ENCODE measurements around the gene CPPED1.
A peak's percentile ranks its signal among the peaks of the same experiment; 100 is the strongest.

CPPED1 gene

GRCh38 chr16:12803203-12804093 is at the start of gene CPPED1 (continued):
- peak; percentile 41; the same call in 1 of the 2 replicates for TF ChIP-seq ZNF37A (tag by site-specific recombination; IDR thresholded peaks at IDR 0.05)
- TF ChIP-seq, protein P1, sequence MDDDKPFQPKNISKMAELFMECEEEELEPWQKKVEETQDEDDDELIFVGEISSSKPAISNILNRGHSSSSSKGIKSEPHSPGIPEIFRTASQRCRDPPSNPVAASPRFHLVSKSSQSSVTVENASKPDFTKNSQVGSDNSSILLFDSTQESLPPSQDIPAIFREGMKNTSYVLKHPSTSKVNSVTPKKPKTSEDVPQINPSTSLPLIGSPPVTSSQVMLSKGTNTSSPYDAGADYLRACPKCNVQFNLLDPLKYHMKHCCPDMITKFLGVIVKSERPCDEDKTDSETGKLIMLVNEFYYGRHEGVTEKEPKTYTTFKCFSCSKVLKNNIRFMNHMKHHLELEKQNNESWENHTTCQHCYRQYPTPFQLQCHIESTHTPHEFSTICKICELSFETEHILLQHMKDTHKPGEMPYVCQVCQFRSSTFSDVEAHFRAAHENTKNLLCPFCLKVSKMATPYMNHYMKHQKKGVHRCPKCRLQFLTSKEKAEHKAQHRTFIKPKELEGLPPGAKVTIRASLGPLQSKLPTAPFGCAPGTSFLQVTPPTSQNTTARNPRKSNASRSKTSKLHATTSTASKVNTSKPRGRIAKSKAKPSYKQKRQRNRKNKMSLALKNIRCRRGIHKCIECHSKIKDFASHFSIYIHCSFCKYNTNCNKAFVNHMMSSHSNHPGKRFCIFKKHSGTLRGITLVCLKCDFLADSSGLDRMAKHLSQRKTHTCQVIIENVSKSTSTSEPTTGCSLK (tag by site-specific recombination; IDR thresholded peaks at IDR 0.05) = no peak
- peak; percentile 38; the same call in 1 of the 2 replicates for TF ChIP-seq SCRT2 (tag by site-specific recombination; IDR thresholded peaks at IDR 0.05)
- TF ChIP-seq ZNF677 (tag by site-specific recombination; IDR thresholded peaks at IDR 0.05) = no peak
- no peak for TF ChIP-seq SCRT1 (tag by site-specific recombination; IDR thresholded peaks at IDR 0.05; ENCODE audit: borderline replicate concordance)
- TF ChIP-seq, protein P2, sequence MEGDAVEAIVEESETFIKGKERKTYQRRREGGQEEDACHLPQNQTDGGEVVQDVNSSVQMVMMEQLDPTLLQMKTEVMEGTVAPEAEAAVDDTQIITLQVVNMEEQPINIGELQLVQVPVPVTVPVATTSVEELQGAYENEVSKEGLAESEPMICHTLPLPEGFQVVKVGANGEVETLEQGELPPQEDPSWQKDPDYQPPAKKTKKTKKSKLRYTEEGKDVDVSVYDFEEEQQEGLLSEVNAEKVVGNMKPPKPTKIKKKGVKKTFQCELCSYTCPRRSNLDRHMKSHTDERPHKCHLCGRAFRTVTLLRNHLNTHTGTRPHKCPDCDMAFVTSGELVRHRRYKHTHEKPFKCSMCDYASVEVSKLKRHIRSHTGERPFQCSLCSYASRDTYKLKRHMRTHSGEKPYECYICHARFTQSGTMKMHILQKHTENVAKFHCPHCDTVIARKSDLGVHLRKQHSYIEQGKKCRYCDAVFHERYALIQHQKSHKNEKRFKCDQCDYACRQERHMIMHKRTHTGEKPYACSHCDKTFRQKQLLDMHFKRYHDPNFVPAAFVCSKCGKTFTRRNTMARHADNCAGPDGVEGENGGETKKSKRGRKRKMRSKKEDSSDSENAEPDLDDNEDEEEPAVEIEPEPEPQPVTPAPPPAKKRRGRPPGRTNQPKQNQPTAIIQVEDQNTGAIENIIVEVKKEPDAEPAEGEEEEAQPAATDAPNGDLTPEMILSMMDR (tag by site-specific recombination; IDR thresholded peaks at IDR 0.05) = peak; percentile 70
- TF ChIP-seq ZFP3 (tag by site-specific recombination; IDR thresholded peaks at IDR 0.05; ENCODE audit: low read depth) = 0 out of 2 replicates have a peak, but pooled peaks have one; percentile 23
- TF ChIP-seq ZNF514 (tag by site-specific recombination; IDR thresholded peaks at IDR 0.05) = no peak
- peak; percentile 98 for TF ChIP-seq ZNF518A (tag by site-specific recombination; conservative IDR thresholded peaks at IDR 0.05; ENCODE audit: low read depth)
- TF ChIP-seq, protein P3, sequence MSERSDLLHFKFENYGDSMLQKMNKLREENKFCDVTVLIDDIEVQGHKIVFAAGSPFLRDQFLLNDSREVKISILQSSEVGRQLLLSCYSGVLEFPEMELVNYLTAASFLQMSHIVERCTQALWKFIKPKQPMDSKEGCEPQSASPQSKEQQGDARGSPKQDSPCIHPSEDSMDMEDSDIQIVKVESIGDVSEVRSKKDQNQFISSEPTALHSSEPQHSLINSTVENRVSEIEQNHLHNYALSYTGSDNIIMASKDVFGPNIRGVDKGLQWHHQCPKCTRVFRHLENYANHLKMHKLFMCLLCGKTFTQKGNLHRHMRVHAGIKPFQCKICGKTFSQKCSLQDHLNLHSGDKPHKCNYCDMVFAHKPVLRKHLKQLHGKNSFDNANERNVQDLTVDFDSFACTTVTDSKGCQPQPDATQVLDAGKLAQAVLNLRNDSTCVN (tag by site-specific recombination; optimal IDR thresholded peaks at IDR 0.05) = peak; percentile 48
- TF ChIP-seq ZNF311 (tag by site-specific recombination; IDR thresholded peaks at IDR 0.05; ENCODE audit: borderline replicate concordance) = peak; percentile 80; the same call in 1 of the 2 replicates
- peak; percentile 98 for TF ChIP-seq ZBTB17 (tag by site-specific recombination; IDR thresholded peaks at IDR 0.05)
- no peak for TF ChIP-seq ZNF792 (tag by site-specific recombination; IDR thresholded peaks at IDR 0.05)
- TF ChIP-seq ZNF654 (tag by site-specific recombination; IDR thresholded peaks at IDR 0.05; ENCODE audit: low read depth) = no peak
- TF ChIP-seq ZNF148 (tag by site-specific recombination; IDR thresholded peaks at IDR 0.05; ENCODE audit: borderline replicate concordance) = peak; percentile 78; the same call in 1 of the 2 replicates
- peak; percentile 77; the same call in 1 of the 2 replicates for TF ChIP-seq TCF7L2 (IDR thresholded peaks at IDR 0.05; ENCODE audit: borderline replicate concordance, low read depth, low read length)
- TF ChIP-seq, protein P4, sequence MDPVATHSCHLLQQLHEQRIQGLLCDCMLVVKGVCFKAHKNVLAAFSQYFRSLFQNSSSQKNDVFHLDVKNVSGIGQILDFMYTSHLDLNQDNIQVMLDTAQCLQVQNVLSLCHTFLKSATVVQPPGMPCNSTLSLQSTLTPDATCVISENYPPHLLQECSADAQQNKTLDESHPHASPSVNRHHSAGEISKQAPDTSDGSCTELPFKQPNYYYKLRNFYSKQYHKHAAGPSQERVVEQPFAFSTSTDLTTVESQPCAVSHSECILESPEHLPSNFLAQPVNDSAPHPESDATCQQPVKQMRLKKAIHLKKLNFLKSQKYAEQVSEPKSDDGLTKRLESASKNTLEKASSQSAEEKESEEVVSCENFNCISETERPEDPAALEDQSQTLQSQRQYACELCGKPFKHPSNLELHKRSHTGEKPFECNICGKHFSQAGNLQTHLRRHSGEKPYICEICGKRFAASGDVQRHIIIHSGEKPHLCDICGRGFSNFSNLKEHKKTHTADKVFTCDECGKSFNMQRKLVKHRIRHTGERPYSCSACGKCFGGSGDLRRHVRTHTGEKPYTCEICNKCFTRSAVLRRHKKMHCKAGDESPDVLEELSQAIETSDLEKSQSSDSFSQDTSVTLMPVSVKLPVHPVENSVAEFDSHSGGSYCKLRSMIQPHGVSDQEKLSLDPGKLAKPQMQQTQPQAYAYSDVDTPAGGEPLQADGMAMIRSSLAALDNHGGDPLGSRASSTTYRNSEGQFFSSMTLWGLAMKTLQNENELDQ (tag by site-specific recombination; IDR thresholded peaks at IDR 0.05; ENCODE audit: low read depth) = no peak
